Activated CD4-positive, alpha-beta T cell treated with anti-CD3 and anti-CD28 coated beads, Interleukin-2, amount 50 U/mL, for 4 hours (primary cell): ENCODE results near the gene POU2F1.
"Not testable (repeated sequence)": the region's sequence is repeated elsewhere in the genome, so short reads cannot be mapped to it uniquely, and the experiment has no call there.

Source experiments
- DNase-seq, 2 experiments: peaks; one replicate each; pipeline ENCODE4 v3.0.0-alpha.2; 2020

Gene POU2F1

DNA sequence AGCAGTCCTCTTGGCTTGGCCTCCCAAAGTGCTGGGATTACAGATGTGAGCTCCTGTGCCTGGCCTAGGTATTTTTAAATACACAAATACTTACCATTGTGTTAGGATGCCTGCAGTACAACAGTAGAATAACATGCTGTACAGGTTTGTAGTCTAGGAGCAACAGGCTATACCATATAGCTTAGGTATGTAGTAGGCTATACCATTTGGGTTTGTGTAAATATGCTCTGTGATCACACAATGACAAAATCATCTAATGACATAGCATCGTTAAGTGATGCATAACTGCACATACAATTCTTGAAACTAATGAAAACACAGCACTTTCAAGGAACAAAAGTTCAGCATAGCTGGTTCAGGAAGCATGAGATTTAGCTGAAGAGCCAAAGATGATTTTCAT, 12.7 kb downstream of the POU2F1 start:
- DNase-seq: no peak

DNA sequence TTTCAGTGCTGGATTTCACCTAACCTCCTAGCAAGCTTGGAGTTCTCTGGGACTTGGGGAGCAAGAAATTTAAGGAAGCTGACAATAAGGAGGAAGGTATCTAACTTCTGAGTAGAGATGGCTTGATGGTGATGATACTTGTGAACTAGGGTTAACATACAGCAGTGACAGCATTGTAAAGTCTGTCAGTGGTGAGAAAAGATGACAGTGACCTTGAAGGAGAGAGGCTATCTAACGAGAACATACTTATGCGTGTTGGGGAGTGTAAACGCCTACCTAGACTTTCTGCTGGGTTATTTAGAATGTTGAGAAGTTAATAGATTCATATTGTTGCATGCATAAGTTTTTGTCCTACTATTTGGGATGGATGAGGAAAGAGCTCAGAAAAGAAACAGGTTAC, 16.3 kb downstream of the POU2F1 start:
- DNase-seq: no peak

DNA sequence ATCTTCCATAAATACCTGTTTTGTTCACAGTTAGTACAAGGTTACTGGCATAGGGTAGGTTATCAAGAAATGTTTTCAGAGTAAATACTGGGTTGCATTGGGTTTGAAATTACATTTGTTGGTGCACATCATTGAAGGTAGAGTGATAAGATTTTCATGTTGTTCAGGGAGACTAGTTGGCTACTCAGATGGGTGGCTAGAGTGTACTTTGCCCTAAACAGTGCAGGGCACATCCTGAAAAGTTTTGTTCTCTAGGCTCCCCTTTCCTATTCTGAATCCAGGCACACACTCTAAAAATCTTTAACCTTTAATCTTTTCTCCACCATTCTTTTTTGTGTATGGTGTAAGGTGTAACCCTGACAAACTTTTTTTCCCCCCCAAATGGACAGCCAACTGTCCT, 18.0 kb downstream of the POU2F1 start:
- no peak for DNase-seq

DNA sequence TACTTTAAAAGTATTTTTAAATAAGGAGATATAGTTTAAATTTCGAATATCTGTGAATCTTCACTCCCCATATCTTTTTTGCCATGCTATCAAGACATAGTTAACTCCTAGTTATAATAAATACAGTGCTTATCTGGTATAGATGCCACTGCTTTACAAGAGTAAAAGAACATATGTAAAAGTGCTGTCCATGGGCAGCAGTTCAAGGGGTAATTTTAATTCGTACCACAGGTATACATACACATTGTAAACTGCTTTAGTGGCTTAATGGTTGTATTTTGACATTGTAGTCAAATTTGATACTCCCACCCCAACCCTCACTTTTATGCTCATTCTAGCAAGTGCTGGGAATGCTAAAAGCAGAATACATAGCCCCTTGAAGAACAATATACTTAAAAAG, 18.6 kb downstream of the POU2F1 start:
- no peak for DNase-seq

DNA sequence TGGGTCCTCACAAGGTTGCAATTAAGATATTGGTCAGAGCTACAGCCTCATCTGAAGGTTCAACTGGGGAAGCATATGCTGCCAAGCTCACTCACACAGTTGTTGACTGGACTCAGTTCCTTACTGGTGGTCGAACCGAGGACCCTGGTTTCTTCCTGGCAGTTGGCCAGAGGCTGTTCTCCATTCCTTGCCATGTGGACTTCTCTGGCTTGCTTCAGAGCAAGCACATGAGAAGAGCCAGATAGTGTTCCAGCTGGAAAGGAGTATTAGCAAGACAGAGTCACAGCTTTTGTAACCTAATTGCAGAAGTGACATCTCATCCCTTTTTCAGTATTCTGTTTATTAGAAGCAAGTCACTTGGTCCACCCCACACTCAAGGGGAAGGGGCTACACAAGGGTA, 23.6 kb downstream of the POU2F1 start:
- no peak for DNase-seq

DNA sequence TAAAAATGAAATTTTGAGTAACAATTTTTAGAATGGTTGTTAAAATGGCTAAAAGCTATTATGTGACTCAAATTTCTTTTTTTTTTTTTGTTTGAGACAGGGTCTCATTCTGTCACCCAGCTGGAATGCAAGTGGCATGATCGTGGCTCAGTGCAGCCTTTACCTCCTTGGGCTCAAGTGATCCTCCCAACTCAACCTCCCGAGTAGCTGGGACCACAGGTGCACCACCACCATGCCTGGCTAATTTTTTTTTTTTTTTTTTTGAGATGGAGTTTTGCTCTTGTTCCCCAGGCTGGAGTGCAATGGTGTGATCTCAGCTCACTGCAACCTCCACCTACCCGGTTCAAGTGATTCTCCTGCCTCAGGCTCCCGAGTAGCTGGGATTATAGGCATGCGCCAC, 24.5 kb downstream of the POU2F1 start:
- DNase-seq: not testable (repeated sequence)

DNA sequence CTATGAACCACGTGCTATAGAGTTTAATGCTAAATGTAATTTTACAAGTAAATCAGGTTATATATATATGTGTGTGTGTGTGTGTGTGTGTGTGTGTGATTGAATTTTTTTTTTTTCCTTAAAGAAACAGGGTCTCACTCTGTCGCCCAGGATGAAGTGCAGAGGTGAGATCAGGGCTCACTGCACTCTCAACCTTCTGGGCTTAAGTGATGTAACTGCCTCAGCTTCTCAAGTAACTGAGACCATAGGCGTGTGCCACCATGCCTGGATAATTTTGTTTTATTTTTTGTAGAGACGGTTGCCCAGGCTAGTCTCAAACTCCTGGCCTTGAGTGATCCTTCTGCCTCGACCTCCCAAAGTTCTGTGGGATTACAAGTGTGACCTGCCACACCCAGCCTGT, 26.3 kb downstream of the POU2F1 start:
- DNase-seq: no peak

DNA sequence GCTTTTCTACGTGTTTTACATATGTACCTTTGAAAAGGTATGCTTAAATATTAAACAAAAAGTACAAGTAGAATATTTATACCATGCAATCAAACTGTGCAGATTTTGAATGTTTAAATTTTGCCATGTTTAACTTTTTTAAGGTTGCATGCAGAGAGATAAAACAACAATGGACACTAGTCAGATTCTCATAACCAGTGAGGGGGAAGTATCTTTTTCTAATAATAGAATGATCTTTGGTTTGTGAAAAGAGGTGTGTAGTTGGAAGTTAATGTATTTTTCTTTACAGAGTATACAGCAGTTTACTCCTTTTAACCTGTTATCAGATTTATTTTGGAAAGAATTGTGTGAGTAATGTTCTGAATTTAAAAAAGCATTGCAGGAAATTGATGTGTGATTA, 27.1 kb downstream of the POU2F1 start:
- DNase-seq: no peak

DNA sequence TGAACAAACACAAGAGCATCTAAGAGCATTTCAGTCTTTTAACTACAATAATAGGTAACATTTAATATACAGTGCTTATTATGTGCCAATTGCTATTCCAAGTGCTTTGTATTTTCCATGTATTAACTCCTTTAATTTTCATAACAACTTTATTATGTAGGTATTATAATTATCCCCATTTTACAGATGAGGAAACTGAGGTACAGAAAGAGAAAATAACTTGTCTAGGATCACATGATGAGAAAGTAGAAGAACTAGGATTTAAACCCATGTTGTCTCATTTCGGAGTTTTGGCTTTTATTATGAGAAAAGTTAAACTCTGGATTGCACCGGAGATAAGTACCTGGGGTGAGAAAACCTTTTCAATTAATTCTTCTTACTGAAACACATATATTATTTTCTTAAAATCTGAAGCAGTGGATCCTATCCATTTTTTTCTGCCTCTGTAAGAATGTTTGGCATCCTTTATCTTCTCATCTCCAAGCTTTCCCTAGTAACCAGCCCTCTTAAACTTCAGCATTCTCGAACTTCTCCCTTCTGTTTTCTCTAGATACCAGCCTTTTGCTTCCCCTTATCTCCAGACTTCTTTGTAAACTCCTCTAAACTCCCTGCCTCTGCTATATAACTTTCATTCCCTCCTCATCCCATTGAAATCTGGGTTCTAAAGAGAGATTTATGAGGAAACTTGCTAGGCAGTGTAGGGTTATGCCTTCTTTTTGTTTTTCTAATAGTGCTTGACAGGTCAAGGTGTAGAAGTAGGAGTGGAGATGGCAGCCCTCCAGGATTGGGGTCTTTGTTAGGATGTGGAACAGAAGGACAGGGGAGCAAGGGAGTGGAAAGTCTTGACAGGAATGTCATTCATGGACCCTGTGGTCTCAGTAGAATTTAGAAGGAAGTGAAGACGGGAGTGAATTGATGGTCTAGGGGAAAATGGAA, 28.3 kb downstream of the POU2F1 start:
- DNase-seq: no peak

DNA sequence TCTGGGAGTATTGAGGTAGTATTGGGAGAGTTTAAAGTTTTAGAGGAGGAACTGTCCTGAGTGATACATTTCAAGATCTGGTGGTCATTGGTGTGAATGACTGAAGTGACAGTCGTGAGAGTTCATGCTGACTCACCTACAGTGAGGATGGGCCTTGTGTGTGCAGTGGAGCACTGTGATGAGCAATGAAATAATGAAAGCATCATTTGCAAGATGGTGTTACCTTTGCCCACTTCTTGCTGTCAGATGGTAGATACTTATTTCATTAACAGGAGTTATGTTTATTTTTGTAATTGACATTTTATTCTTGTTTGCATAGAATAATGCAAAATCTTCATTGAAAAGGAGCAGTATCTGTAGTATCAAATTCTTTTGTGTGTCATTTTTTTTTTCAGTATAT, 29.0 kb downstream of the POU2F1 start:
- DNase-seq: no peak

DNA sequence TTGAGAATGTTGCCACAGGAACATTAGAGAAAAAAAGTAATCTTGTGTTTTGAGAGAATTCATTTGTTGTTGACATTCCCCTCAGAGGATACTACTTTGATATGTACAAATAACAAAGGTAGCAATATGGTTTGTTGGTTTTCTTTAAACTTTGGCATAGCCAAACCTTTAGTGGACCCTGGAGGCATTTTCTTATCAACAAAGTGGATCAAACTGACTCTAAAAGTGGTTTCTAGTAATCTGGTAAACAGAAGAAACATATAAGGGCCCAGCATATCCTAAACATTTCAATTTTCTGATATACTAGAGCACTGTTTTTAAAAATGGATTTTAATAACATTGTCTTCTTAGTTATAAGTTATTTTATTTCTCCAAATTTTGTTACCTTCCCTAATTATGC, 29.8 kb downstream of the POU2F1 start:
- no peak for DNase-seq

DNA sequence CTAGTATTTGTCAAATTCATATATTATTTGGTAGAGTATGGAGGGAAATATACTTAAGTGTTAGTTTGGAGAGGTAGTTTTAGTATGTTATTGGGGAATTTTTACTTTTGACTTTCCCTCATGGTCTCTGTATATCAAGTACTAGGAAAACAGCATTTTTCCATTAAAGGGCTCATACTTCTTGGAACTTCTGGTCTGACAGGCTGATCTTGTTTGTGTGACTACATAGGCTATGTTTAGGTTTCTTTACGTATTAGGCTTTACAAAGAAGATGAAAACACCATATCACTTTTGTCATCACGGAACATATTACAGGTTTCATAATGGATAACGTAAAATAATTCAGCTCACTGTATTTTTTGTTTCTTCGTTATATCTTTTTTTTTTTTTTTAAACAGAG, 30.8 kb downstream of the POU2F1 start:
- no peak for DNase-seq

DNA sequence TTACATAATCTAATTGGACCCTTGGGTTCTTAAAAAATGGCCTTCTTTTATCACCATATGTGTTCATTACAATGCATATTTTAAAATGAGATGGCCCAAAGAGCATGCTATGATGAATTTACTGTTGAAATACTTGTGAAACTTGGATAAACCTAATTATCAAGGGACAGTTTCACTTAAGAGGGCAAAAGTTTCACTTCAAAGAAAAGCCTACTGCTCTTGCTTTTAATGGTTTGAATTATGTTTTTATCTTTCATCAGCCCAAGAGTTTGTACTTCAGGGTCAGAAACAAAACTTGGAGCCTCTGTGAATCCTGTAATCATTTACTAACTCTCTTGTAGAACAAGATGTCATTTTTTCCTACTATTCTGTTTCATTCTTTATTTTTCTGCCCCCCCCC, 32.3 kb downstream of the POU2F1 start:
- DNase-seq: no peak

DNA sequence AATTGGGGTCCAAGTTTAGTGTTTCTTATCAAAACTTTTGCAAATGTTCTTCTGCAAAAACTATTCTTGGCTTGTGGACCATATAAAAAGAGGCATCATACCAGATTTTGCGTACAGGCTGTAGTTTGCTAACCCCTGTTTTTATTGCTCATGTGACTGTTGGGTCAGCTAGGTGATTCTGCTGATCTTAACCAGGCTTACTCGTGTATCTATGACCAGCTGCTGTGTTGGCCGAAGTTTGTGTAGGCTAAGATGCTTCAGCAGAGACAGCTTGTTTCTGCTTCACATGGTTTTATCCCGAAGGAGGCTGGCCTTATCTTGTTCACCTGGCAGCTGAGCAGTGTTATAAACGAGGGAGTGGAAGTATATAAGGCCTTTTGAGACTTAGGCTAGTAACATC, 38.2 kb downstream of the POU2F1 start:
- no peak for DNase-seq

DNA sequence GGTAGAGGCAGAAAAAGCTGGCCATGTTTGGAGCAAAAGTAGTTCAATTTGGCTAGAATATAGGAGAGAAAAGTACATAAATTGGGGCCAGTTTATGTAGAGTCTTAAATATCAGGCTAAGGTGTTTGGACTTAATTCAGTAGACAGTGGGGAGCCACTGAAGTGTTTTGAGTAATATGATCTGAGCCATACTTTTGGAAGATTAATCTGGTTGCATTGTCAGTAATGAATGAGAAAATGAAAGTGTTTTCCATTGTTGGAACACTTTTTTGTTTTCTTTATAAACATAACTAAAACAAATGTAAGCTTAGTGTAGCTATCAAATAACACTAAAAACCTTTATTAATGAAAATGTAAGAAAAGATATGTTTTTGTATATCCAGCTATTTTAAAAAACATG, 42.1 kb downstream of the POU2F1 start:
- no peak for DNase-seq

DNA sequence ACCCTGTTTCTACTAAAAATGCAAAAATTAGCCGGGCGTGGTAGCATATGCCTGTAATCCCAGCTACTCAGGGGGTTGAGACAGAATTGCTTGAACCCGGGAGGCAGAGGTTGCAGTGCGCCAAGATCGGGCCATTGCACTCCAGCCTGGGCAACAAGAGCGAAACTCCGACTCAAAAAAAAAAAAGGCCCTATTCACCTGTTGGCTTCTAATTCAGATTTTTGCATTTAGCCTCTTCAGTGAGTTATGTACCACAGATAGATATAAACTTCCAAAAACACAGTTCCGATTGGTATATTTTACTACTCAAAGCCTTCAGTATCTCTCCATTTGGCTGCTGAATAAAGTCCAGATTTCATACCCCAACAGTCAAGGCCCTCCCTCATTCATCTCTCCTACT, 42.7 kb downstream of the POU2F1 start:
- no peak for DNase-seq

DNA sequence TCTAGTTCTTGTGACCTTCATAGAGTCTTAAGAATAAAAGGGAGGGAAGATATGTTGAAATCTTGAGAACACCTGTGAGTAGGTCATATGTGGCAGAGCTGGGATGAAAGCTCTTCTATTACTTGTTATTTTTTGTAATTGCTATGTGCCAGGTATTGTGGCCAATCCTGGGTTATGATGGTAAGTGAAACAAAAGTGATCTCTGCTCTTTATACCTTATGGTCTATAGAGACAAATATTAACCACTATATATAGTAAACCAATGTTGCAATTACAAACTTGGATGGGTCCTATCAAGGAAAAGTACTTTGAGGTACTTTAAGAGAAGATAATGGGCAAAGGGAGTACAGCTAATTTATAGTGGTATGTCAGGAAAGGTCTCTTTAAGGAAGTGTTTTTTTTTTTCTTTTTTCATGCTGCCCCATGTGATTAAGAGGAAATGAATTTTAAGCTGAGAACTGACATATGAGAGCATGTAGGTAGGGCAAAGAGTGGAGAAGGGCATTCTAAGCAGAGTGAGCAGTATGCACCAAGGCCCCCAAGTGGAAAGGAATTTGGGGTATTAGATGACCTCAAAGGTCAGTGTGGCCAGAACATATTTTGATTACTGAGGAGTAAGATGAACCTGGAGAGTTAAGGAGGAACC, 43.3 kb downstream of the POU2F1 start:
- no peak for DNase-seq

DNA sequence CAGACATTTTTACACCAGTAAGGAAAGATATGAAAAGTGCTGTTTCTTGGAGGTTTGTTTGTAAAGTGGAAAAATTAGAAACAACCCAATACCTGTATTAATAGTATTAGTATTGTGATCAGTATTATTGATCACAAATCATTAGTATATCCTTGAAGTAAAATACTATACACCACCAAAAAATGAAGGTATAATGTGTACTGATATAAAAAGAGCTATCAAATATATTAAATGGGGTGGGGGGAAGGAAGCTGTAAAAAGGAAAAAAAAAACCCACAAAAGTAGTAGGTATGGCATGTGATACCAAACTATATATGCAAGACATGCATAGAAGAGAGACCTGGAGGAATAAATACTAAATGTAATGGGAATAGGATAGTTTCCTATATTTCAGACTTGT, 46.3 kb downstream of the POU2F1 start:
- no peak for DNase-seq

DNA sequence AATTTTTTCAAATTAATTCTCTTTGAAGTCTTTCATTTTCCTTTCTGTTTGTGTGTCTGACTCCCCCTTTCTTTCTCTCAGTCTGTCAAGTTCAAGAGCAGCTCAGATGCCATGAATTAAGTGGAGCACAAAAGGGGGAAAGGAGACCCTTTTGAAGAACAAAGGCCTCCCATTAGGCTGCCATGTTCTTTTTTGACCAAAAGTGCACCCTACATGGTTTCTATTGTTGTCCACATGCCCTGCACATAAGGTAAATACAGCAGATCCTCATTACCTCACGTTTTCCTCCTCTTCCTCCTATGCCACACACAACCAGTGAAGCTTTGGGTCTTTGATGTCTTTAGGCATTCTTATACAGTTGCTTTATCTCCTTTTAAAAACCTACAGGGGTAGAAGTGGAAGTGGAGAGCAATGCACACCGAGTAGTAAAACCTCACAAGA, 47.7 kb downstream of the POU2F1 start:
- DNase-seq: no peak

DNA sequence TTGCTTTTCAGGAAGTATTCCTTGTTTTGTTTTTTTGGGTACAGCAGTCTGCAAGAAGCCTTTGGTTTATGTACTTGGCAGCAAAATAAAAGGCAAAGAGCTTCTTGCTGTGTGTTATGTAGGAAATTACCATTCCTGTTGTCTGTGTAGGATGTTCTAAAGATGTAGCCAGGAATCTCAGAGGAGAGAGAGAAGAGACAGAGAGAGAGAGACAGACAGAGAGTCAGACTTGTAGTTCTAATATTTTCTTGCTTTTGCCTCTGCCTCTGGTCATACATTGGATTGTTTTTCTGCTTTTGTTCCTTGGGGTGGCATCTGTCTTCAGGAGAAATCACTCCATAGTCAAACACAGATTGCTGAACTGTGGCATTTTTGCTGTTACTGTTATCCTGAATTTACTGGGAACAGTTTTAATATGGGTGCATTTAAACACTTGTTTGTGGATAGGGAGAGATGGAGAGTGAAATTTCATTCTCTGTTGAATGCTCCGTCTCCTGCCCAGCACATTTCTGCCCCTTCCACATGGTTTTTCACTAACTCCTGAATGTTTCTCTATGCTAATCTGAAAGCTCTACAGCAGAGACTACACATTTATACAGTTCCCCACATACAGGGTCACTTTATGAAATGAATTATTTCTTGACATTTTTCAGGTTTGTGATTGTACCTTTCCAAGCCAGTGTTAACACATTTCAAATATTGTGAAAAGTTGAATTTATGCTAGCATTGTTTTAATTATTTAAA, 49.8 kb downstream of the POU2F1 start:
- DNase-seq: no peak

DNA sequence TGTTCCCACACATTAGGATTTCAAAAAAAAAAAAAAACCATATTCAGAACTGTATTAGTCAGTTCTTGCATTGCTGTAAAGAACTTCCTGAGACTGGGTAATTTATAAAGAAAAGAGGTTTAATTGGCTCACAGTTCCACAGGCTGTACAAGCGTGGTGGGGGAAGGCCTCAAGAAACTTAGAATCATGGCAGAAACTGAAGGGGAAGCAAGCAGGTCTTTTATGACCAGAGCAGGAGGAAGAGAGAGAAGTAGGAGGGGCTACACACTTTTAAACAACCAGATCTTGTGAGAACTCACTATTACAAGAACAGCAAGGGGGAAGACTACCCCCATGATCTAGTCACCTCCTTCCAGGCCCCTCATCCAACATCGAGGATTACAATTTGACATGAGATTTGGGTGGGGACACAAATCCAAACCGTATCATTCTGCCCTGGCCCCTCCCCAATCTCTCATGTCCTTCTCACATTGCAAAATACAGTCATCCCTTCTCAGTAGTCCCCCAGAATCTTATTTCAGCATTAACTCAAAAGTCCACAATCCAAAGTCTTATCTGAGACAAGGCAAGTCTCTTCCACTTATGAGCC, 51.8 kb downstream of the POU2F1 start:
- no peak for DNase-seq

DNA sequence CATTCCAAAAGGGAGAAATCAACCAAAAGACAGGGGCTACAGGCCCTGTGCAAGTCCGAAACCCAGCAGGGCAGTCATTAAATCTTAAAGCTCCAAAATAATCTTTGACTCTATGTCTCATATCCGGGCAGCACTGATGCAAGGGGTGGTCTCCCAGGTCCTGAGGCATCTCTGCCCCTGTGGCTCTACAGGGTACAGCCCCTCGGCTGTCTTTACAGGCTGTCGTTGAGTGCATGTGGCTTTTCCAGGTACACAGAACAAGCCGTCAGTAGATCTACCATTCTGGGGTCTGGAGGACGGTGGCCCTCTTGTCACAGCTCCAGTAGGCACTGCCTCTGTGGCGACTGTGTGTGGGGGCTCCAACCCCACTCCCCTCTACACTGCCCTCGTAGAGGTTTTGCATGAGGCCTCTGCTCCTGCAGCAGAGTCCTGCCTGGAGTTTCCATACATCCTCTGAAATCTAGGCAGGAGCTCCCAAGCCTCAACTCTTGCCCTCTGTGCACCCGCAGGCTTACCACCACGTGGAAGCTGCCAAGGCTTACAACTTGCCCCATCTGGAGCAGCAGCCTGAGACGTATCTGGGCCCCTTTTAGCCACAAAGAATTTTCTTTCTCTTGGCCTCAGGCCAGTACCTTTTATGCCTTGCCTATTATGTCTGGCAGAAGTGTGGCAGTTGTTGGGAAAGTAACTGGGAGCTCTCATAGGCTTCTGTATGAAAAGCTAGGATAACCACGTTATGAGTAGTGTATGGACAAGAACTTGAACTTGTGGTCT, 52.5 kb downstream of the POU2F1 start:
- DNase-seq: no peak

DNA sequence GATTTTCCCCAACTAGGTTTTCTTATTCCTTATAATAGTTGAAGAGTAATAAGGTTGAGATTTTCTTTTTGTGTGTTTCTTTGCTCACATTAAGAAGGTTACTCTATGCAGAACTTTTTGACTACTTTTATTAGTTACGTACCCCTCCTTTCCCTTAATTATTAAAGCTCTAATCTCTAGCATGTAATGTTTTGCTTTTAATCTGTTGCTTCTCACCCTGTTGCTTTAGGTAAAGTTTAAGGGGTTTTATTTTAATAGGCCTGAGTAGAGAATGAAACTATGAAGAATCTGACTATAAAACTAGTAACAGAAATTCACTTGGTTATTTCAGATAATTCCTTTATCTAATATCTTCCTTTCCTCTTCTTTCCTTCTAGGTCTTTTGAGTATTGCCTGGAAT, 53.4 kb downstream of the POU2F1 start:
- DNase-seq: no peak
